Neural cell (in vitro differentiated cells): Measurements from ENCODE around the gene AGTPBP1. TPM values are rescaled to one million over a fixed set of nuclear protein-coding genes. Genes with fewer than 3 reads are reported as not detected.

ENCODE experiments used
- H2AFZ ChIP-seq: fragments of 200-600, 300-800 bp; sonication (generic), shearing (Covaris generic); 2 replicates; pipeline ENCODE4 v1.6.0; 2014; ENCODE audit warnings: low read depth, mild to moderate bottlenecking, antibody characterized with exemption, low read length, moderate library complexity
- H3F3A ChIP-seq: fragments of 200-600 bp; shearing (Covaris generic); 2 replicates; pipeline ENCODE4 v1.6.1; 2016; ENCODE audit warnings: mild to moderate bottlenecking, moderate library complexity, mixed read lengths, antibody characterized with exemption, low read length; ENCODE audit not compliant: insufficient read depth, poor library complexity, severe bottlenecking
- H3K27ac ChIP-seq: fragments of 200-600, 300-800 bp; sonication (generic), shearing (Covaris generic); 2 replicates; pipeline ENCODE4 v1.5.1; 2014; ENCODE audit warnings: mild to moderate bottlenecking, low read length, moderate library complexity
- H3K27me3 ChIP-seq: fragments of 300-800, 200-600 bp; sonication (generic), shearing (Covaris generic); 2 replicates; pipeline ENCODE4 v1.6.0; 2014; ENCODE audit warnings: mild to moderate bottlenecking, low read depth, low read length, moderate library complexity; ENCODE audit not compliant: insufficient read depth
- H3K36me3 ChIP-seq: fragments of 300-800, 200-600 bp; sonication (generic), shearing (Covaris generic); 2 replicates; pipeline ENCODE4 v1.5.1; 2014; ENCODE audit warnings: mild to moderate bottlenecking, antibody characterized with exemption, low read length, moderate library complexity; ENCODE audit not compliant: insufficient read depth
- H3K4me2 ChIP-seq: fragments of 300-800, 200-600 bp; sonication (generic), shearing (Covaris generic); 2 replicates; pipeline ENCODE4 v1.6.0; 2014; ENCODE audit warnings: mild to moderate bottlenecking, low read length
- H3K4me3 ChIP-seq: fragments of 300-800, 200-600 bp; sonication (generic), shearing (Covaris generic); 2 replicates; pipeline ENCODE4 v1.5.1; 2014; ENCODE audit warnings: mild to moderate bottlenecking, low read length, moderate library complexity
- H3K79me2 ChIP-seq: fragments of 200-600 bp; shearing (Covaris generic); replicated peaks from 2 replicates; pipeline ENCODE4 v1.6.0; 2014; ENCODE audit warnings: mild to moderate bottlenecking, low read length, moderate library complexity; ENCODE audit not compliant: insufficient read depth
- H3K9ac ChIP-seq: fragments of 300-800, 200-600 bp; sonication (generic), shearing (Covaris generic); 2 replicates; pipeline ENCODE4 v1.6.1; 2016; ENCODE audit warnings: mild to moderate bottlenecking, low read length, mixed read lengths
- H3K9me2 ChIP-seq: fragments of 200-600 bp; shearing (Covaris generic); 2 replicates; pipeline ENCODE4 v1.6.1; 2016; ENCODE audit warnings: mild to moderate bottlenecking, low read length, mixed read lengths; ENCODE audit not compliant: insufficient read depth
- H3K9me3 ChIP-seq: fragments of 200-600, 300-800 bp; sonication (generic), shearing (Covaris generic); 2 replicates; pipeline ENCODE4 v1.6.1; 2016; ENCODE audit warnings: mild to moderate bottlenecking, mixed run types, low read length, moderate library complexity, mixed read lengths
- H4K20me1 ChIP-seq: fragments of 200-600 bp; shearing (Covaris generic); 2 replicates; pipeline ENCODE4 v1.6.1; 2016; ENCODE audit warnings: mild to moderate bottlenecking, mixed run types; ENCODE audit not compliant: insufficient read depth
- CTCF ChIP-seq: fragments of 450-650 bp; IDR thresholded peaks from 2 replicates; pipeline ENCODE4 v1.5.1; 2014; ENCODE audit warnings: antibody characterized with exemption, mild to moderate bottlenecking, moderate library complexity; ENCODE audit not compliant: poor library complexity, severe bottlenecking
- EP300 ChIP-seq: fragments of 450-650 bp; conservative IDR thresholded peaks from 2 replicates; pipeline ENCODE4 v1.6.1; 2014; ENCODE audit warnings: antibody characterized with exemption, mild to moderate bottlenecking, moderate library complexity; ENCODE audit not compliant: poor library complexity, severe bottlenecking
- EZH2 ChIP-seq: fragments of 200-600, 300-800 bp; shearing (Covaris generic), sonication (generic); IDR thresholded peaks from 2 replicates; pipeline ENCODE4 v1.6.1; 2014; ENCODE audit warnings: antibody characterized with exemption, low read length, borderline replicate concordance, mild to moderate bottlenecking; ENCODE audit not compliant: insufficient read depth, poor library complexity, severe bottlenecking
- MXI1 ChIP-seq: fragments of 450-650 bp; conservative IDR thresholded peaks from 2 replicates; pipeline ENCODE4 v1.6.1; 2014; ENCODE audit warnings: antibody characterized with exemption, mild to moderate bottlenecking; ENCODE audit not compliant: poor library complexity, severe bottlenecking
- POLR2AphosphoS5 ChIP-seq: IDR thresholded peaks from 2 replicates; pipeline ENCODE4 v1.6.1; 2012
- RAD21 ChIP-seq: fragments of 450-650 bp; conservative IDR thresholded peaks from 2 replicates; pipeline ENCODE4 v1.6.1; 2014; ENCODE audit warnings: antibody characterized with exemption, mild to moderate bottlenecking, moderate library complexity
- REST ChIP-seq: IDR thresholded peaks from 2 replicates; pipeline ENCODE4 v1.6.1; 2012; ENCODE audit warnings: borderline replicate concordance
- SMC3 ChIP-seq: fragments of 450-650 bp; conservative IDR thresholded peaks from 2 replicates; pipeline ENCODE4 v1.6.1; 2014; ENCODE audit warnings: antibody characterized with exemption, mild to moderate bottlenecking, moderate library complexity; ENCODE audit not compliant: poor library complexity
- TAF1 ChIP-seq: IDR thresholded peaks from 2 replicates; pipeline ENCODE4 v1.6.1; 2012; ENCODE audit warnings: low read depth
- polyA plus RNA-seq: library from polyadenylated mRNA; depleted of rRNA; stranded (reverse); fragments of >200 nt; gene quantifications from 2 replicates; pipeline ENCODE4 v1.2.3, GENCODE V29; 2014

AGTPBP1 gene
- polyA plus RNA-seq, 1 donor from 2014 or later, result 90.7 TPM

- no peaks in the 10 kb centered on the region for H3F3A ChIP-seq
- no peaks in the 10 kb centered on the region for H3K9me3 ChIP-seq
- no peaks in the 10 kb centered on the region for H4K20me1 ChIP-seq
- H2AFZ ChIP-seq, result no peak overlapping the region
- no peak overlapping the region for H3K9ac ChIP-seq
- H3K27ac ChIP-seq, result no peak overlapping the region
- no peaks in the 10 kb centered on the region for H3K27me3 ChIP-seq
- no peak overlapping the region for H3K4me2 ChIP-seq
- H3K79me2 ChIP-seq, result no peaks in the 10 kb centered on the region
- no peaks in the 10 kb centered on the region for H3K36me3 ChIP-seq
- H3K9me2 ChIP-seq, result no peaks in the 10 kb centered on the region
- no peak overlapping the region for H3K4me3 ChIP-seq
- no peak for TF ChIP-seq CTCF
- no peak for TF ChIP-seq SMC3
- no peak for TF ChIP-seq EZH2
- TF ChIP-seq RAD21, result no peak
- TF ChIP-seq MXI1, result no peak
- no peak for TF ChIP-seq EP300
- TF ChIP-seq TAF1, result no peak
- no peak for TF ChIP-seq REST
- no peak for TF ChIP-seq POLR2AphosphoS5
These were observed 225.3 kb downstream of the AGTPBP1 start for GRCh38 chr9:85516455-85516854.

GRCh38 chr9:85515021-85515420 is 226.7 kb downstream of the AGTPBP1 start:
- H4K20me1 ChIP-seq, result no peaks in the 10 kb centered on the region
- H2AFZ ChIP-seq, result no peak overlapping the region
- TF ChIP-seq MXI1, result no peak
- TF ChIP-seq TAF1, result no peak
- no peak for TF ChIP-seq EZH2
- TF ChIP-seq POLR2AphosphoS5, result no peak
- TF ChIP-seq SMC3, result no peak
- no peak for TF ChIP-seq EP300
- TF ChIP-seq CTCF, result no peak
- no peak for TF ChIP-seq REST
- no peak for TF ChIP-seq RAD21
- H3F3A ChIP-seq, result no peaks in the 10 kb centered on the region
- no peaks in the 10 kb centered on the region for H3K79me2 ChIP-seq
- no peaks in the 10 kb centered on the region for H3K27me3 ChIP-seq
- H3K27ac ChIP-seq, result no peak overlapping the region
- no peaks in the 10 kb centered on the region for H3K36me3 ChIP-seq
- H3K4me2 ChIP-seq, result no peak overlapping the region
- H3K4me3 ChIP-seq, result no peak overlapping the region
- H3K9me2 ChIP-seq, result no peaks in the 10 kb centered on the region
- H3K9ac ChIP-seq, result no peak overlapping the region
- H3K9me3 ChIP-seq, result no peaks in the 10 kb centered on the region
